Activated B cell treated with CpG ODN at 0.5 μM for 24 hours (primary cell): ENCODE measurements around the gene AP2A2. TPM values are rescaled to one million over a fixed set of nuclear protein-coding genes. Genes with fewer than 3 reads are reported as not detected.

Experiments used
- ATAC-seq: fragments of 200-7000 bp; cut with Tn5 transposase; one replicate; pipeline ENCODE4 v1.10.0; 2021; ENCODE audit warnings: low read depth, mild to moderate bottlenecking, moderate library complexity
- CTCF ChIA-PET: fragments of 350-600 bp; sonication (Branson Sonifier 250); formaldehyde crosslinking; loops from one replicate; lab custom pipeline; 2021; ENCODE audit warnings: antibody characterized with exemption; lab: Charles Lee
- POLR2A ChIA-PET: fragments of 350-600 bp; sonication (Branson Sonifier 250); formaldehyde crosslinking; loops from one replicate; lab custom pipeline; 2021; ENCODE audit warnings: antibody characterized with exemption; lab: Charles Lee
- DNase-seq: peaks from one replicate; pipeline ENCODE4 v3.0.0; 2022
- H3K27ac Mint-ChIP-seq: one replicate; pipeline ENCODE4 v1.8.0; 2020; ENCODE audit warnings: mixed read lengths
- H3K27me3 Mint-ChIP-seq: one replicate; pipeline ENCODE4 v1.8.0; 2021; ENCODE audit warnings: mixed read lengths
- H3K36me3 Mint-ChIP-seq: one replicate; pipeline ENCODE4 v1.8.0; 2021; ENCODE audit warnings: low read depth, mixed read lengths
- H3K4me1 Mint-ChIP-seq: one replicate; pipeline ENCODE4 v1.8.0; 2021; ENCODE audit warnings: mixed read lengths
- H3K4me3 Mint-ChIP-seq: one replicate; pipeline ENCODE4 v1.8.0; 2020; ENCODE audit warnings: mild to moderate bottlenecking, mixed read lengths
- H3K9me3 Mint-ChIP-seq: one replicate; pipeline ENCODE4 v1.8.0; 2020; ENCODE audit warnings: mixed read lengths
- CTCF ChIP-seq: fragments of 200-600 bp; IDR thresholded peaks from one replicate; pipeline ENCODE4 v1.8.0; 2022; ENCODE audit warnings: antibody characterized with exemption, mild to moderate bottlenecking
- intact Hi-C: fragments of 100-400 bp; cut with micrococcal nuclease; formaldehyde crosslinking; loops from one replicate; pipeline ENCODE4 v1.15.1; 2024
- total RNA-seq: library from RNA; stranded (reverse); gene quantifications from 2 replicates; pipeline ENCODE4 v1.2.3, GENCODE V29; 2022

Gene AP2A2
- total RNA-seq, 1 donor from 2014 or later = 49.6 TPM

GRCh38 chr11:1022908-1023810 is 97.5 kb downstream of the AP2A2 start:
- TF ChIP-seq CTCF = no peak
- intact Hi-C loops = no loop called here
- no peak overlapping the region for H3K27ac Mint-ChIP-seq
- no peak for DNase-seq
- H3K27me3 Mint-ChIP-seq = no peaks in the 10 kb centered on the region
- H3K9me3 Mint-ChIP-seq = no peaks in the 10 kb centered on the region
- no peak for ATAC-seq
- H3K4me3 Mint-ChIP-seq = no peak overlapping the region
- no peaks in the 10 kb centered on the region for H3K4me1 Mint-ChIP-seq
- POLR2A ChIA-PET = no interaction called here
- no peaks in the 10 kb centered on the region for H3K36me3 Mint-ChIP-seq
- CTCF ChIA-PET = no interaction called here

GRCh38 chr11:1023811-1024596 is 98.3 kb downstream of the AP2A2 start:
- DNase-seq = no peak

GRCh38 chr11:1024597-1025409 is 99.1 kb downstream of the AP2A2 start:
- Mint-ChIP-seq H3K4me1 (no peaks in the 10 kb centered on the region), H3K9me3 (no peaks in the 10 kb centered on the region), H3K27ac (no peak overlapping the region), H3K36me3 (no peaks in the 10 kb centered on the region), H3K27me3 (no peaks in the 10 kb centered on the region), H3K4me3 (no peak overlapping the region)
- ChIA-PET POLR2A (no interaction called here), CTCF (no interaction called here)
- ATAC-seq (no peak), DNase-seq (no peak)
- intact Hi-C loops = no loop called here
- no peak for TF ChIP-seq CTCF

More at GRCh38 chr11:1023811-1024596, 98.3 kb downstream of the AP2A2 start:
- Mint-ChIP-seq H3K4me3 (no peak overlapping the region), H3K27ac (no peak overlapping the region), H3K27me3 (no peaks in the 10 kb centered on the region), H3K4me1 (no peaks in the 10 kb centered on the region), H3K36me3 (no peaks in the 10 kb centered on the region), H3K9me3 (no peaks in the 10 kb centered on the region)
- POLR2A ChIA-PET = no interaction called here
- no peak for TF ChIP-seq CTCF
- intact Hi-C loops = no loop called here
- ATAC-seq = no peak
- CTCF ChIA-PET = no interaction called here

- no peaks in the 10 kb centered on the region for H3K4me1 Mint-ChIP-seq
- H3K36me3 Mint-ChIP-seq = no peaks in the 10 kb centered on the region
- CTCF ChIA-PET = no interaction called here
- H3K9me3 Mint-ChIP-seq = no peaks in the 10 kb centered on the region
- POLR2A ChIA-PET = no interaction called here
- ATAC-seq (no peak), DNase-seq (no peak)
- no peak overlapping the region for H3K27ac Mint-ChIP-seq
- H3K27me3 Mint-ChIP-seq = no peaks in the 10 kb centered on the region
- no peak overlapping the region for H3K4me3 Mint-ChIP-seq
- intact Hi-C loops = no loop called here
- TF ChIP-seq CTCF = no peak
Measured at GRCh38 chr11:1025410-1026162, 99.9 kb downstream of the AP2A2 start.
